ENCODE measurements around the gene CLEC5A.

Gene CLEC5A

GRCh38 chr7:141949451-141949850, 2.7 kb upstream of the CLEC5A start:
- DNase-seq (ENCODE audit: low read depth), result no peak
- no peak for TF ChIP-seq CTCF (IDR thresholded peaks at IDR 0.05; ENCODE audit: insufficient read depth, low read depth, low read length, missing control alignments)
- no peak overlapping the region for H3K4me3 ChIP-seq (ENCODE audit: low read length)

- TF ChIP-seq CTCF (IDR thresholded peaks at IDR 0.05; ENCODE audit: insufficient read depth, low read depth, low read length, missing control alignments), result no peak
- H3K4me3 ChIP-seq (ENCODE audit: low read length), result no peak overlapping the region
- DNase-seq (ENCODE audit: low read depth), result no peak
Observed at GRCh38 chr7:141949021-141949420, 2.2 kb upstream of the CLEC5A start.

GRCh38 chr7:141945356-141945755, 1.4 kb downstream of the CLEC5A start:
- no peak overlapping the region for H3K4me3 ChIP-seq (ENCODE audit: low read length)
- DNase-seq (ENCODE audit: low read depth), result peak; percentile 94

GRCh38 chr7:141944811-141945210, 2.0 kb downstream of the CLEC5A start:
- TF ChIP-seq CTCF (IDR thresholded peaks at IDR 0.05; ENCODE audit: insufficient read depth, low read depth, low read length, missing control alignments), result no peak
- no peak overlapping the region for H3K4me3 ChIP-seq (ENCODE audit: low read length)
- peak; percentile 10 for DNase-seq (ENCODE audit: low read depth)

More at GRCh38 chr7:141945356-141945755, 1.4 kb downstream of the CLEC5A start:
- TF ChIP-seq CTCF (IDR thresholded peaks at IDR 0.05; ENCODE audit: insufficient read depth, low read depth, low read length, missing control alignments), result no peak

GRCh38 chr7:141943846-141944245, 2.9 kb downstream of the CLEC5A start:
- DNase-seq (ENCODE audit: low read depth), result no peak
- TF ChIP-seq CTCF (IDR thresholded peaks at IDR 0.05; ENCODE audit: insufficient read depth, low read depth, low read length, missing control alignments), result no peak
- H3K4me3 ChIP-seq (ENCODE audit: low read length), result no peak overlapping the region

GRCh38 chr7:141941075-141941474, 5.7 kb downstream of the CLEC5A start:
- no peak overlapping the region for H3K4me3 ChIP-seq (ENCODE audit: low read length)
- DNase-seq (ENCODE audit: low read depth), result no peak
- TF ChIP-seq CTCF (IDR thresholded peaks at IDR 0.05; ENCODE audit: insufficient read depth, low read depth, low read length, missing control alignments), result no peak

- no peak for TF ChIP-seq CTCF (IDR thresholded peaks at IDR 0.05; ENCODE audit: insufficient read depth, low read depth, low read length, missing control alignments)
- DNase-seq (ENCODE audit: low read depth), result no peak
- H3K4me3 ChIP-seq (ENCODE audit: low read length), result no peak overlapping the region
Observed at GRCh38 chr7:141930211-141930610, 16.6 kb downstream of the CLEC5A start.

All from epithelial cell of esophagus (primary cell).